Hematopoietic multipotent progenitor cell treated with erythropoietin and hydrocortisone succinate and interleukin-3 and kit ligand, for 15 days (in vitro differentiated cells): Measurements from ENCODE around the gene PLXNB3.
A peak's percentile ranks its signal among the peaks of the same experiment; 100 is the strongest.
"Not testable (repeated sequence)": the region's sequence is repeated elsewhere in the genome, so short reads cannot be mapped to it uniquely, and the experiment has no call there.

Experiments used
- DNase-seq: peaks from one replicate; pipeline ENCODE4 v3.0.0-alpha.2; 2015; ENCODE audit warnings: low spot score

The PLXNB3 gene

DNA sequence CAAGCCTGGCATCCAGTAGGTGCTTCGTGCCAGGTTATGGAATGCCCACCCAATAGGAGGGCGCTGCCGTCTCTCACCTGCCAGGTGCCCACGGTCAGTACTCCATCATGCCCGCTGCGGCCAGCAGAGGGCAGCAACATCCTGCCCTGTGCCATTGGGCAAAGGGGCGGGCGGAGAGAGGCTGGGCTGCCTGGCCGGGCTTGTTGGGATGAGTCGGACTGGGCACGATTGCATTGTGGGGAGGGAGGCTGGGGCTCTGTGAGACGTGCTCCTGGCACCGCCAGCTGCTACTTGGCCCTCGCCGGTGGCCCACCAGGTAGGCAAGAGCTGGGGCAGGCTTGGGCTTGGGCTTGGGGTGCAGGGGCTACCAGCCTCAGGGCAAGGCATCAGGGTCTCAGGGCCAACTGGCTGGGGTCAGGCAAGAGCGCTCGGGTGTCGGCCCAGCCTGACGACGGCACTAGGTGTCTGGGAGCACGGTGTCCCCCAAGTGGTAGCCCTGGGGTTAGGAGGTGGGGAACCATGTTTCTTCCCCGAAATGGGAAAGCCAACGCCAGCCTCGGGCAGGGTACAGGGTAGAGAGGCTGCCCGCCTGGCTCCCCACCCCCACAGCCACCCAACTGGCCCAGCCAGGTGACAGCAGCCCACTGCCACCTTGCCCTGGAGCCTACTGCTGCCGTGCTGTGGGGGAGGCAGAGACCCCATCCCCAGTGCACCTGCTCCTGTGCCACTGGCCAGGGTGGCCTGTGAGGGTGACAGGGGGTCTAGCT is at the start of gene PLXNB3:
TSS of gene PLXNB3 (plus strand) at position 261 of the 767 bp plus-strand sequence. CDS start 1,287 bp downstream, outside the sequence.
- DNase-seq = peak; percentile 72

DNA sequence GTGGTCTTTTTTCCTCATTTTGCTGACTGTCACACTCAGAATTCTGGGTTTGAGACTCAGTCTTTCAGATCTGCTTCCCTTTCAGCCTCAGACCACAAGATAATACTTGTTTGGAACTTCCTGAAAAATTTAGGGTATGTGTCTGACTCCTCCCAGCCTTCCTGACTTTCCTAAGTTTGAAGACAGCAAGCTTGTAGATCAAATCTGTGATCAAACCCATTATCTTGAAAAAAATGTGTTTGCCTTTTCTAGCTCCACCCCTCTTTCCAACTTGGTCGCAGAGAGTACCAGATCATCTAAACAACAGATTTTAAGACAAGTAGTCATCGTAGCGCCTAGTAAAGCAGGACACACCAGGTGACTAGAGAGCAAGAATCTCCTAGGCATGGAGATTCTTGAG is 49.8 kb upstream of the PLXNB3 start:
- DNase-seq = no peak

DNA sequence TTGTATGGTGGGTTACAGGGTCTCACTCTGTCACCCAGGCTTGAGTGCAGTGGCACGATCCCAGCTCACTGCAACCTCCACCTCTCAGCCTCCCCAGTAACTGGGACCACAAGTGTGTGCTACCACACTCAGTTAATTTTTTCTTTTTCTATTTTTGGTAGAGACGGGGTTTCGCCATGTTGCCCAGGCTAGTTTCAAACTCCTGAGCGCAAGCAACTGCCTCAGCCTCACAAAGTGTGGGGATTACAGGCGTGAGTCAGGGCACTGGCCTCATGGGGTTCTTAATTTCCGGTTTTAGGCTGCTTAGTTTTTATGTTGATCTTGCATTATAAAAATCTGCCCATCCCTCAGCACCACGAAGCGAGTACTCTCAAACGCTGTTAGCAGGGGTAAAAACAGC is 46.6 kb upstream of the PLXNB3 start:
- DNase-seq = no peak

DNA sequence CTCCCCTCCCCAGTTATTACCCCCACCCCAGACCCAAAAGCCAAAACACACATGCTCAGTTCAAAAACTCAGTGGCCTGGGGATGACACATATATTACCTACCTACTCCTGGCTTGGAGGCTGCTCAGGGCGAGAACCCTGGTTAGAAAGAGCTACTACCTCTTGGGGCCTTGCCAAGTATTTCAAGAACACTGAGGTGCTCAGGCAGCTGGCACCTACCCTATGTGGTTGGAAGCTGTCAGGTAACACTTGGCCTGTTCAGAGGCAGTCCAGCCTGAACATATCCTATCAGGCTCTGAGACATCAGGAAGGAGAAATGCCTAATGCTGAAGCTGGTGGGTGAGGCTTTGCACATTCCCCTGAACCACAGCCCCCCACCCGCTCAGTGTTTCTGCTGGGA is 44.8 kb upstream of the PLXNB3 start:
- no peak for DNase-seq

DNA sequence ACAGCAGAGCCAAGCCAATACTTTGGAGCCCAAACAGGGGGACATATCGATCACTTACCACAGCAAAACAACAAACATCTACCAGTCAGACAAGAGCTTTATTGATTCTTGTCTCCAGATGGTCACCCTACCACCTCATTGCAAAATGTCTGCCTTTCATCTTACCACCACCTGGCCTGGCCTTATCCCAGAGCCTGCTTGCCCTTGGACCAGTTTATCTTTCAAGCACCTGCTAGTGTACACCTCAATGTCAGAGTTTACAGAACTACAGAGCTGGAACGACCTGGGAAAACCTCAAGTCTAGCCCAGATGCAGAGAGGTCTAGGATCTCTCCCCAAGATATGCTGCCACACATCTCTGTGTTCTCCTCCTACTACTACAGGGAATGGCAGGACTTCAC is 44.3 kb upstream of the PLXNB3 start:
- no peak for DNase-seq

DNA sequence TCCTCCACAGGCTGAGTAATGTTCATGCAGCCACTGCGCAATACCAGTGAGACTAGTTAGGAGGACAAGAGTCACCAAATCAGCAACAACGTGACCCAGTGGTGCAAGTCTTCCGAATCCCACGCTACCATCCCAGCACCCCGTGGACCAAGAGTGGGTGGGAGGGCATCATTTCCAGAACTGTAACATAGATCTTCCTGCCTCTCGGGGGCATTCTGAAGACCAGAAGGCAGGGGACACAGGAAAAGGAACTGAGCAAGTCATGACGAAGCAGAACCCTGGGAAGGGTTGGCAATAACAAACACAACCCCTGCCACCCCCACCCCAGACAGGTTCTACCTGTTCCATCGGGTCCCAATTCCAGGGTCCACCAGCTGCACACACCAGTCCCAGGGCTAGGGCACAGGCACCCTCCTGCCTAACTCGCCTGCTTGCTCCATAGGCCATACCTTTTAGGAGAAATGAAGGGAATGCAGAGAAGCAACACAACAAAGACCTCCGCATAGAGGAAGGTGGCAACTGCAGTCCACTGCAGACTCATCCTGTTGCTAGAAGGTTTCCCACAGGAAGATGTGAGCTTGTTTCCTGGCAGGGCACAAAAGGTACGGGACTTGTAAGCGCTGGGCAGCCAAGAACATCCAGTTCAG is 41.2 kb upstream of the PLXNB3 start:
- DNase-seq = no peak

DNA sequence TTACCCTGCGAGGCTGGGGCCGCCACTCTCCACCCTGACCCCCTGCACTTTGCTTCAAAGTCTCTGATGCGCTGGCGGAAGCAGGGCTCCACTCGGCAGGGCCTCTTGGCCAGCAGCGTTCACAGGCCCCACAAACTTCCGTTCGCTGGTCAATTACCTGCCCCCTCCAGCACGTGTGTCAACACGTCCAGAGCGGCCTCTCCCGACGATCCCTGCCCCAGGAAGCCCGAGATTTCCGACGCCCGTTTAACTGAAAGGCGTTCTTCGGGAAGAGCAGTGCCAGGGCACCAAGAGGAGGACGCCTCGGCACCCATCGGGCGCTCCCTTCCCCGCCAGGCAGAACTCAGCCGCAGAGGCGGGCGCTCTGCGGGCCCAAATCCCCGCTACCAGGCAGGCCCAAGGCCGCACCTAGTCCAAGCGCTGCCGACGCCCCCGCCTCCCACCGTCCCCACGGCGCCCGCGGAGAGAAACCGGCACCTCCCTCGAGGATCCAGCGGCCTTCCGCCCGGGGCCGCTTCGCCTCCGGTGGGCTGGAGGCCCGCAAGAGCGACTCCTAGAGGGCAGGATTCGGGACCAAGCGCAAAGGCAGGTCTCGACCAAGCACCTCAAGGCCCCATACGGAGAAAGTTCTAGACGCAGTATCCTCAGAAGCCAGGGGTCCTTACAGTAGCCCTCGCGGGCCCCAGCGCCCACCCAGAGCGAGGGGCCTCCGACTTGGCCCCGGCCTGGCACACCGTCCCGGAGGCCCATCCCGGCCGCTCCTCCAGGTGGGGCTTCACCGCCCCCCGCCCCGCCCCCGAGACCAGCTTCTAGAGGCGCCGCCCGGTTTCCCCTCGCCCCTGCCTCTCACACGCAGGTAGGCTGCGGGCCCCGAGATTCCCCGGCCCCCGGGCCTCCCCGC is 40.4 kb upstream of the PLXNB3 start:
- DNase-seq = peak; percentile 40

DNA sequence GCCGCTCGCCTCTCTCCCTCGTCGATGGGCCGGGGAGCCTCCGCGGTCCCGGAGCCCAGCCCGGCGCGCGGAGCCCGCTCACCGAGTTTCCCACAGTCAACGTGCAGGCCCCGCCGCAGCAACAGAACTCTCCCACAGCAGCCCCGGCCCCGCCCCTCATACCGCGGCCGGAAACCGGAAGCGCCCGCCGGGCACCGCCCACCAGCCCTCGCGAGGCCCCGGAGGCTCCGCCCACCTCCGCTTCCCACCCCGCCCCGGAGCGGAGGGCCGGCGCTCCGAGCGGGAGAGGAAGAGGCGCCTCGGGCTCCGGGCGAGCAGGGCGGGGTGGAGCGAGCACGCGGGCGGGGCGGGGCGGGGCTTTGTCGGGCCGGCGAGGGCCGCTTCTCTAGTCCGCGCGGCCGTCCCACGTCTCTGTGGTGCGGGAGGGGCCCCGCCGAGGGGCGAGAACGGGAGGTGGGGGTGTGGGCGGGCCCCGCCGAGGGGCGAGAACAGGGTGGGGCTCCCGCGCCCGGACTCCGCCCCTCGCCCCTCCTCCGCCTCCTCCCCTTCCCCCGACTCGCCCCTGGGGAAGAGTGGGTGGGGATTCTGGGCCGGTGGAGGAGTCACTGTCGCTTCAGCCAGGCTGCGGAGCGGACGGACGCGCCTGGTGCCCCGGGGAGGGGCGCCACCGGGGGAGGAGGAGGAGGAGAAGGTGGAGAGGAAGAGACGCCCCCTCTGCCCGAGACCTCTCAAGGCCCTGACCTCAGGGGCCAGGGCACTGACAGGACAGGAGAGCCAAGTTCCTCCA is 39.6 kb upstream of the PLXNB3 start, which contains the start of the genes ABCD1 and BCAP31:
TSS of gene ABCD1 (plus strand) at position 605 of the 787 bp plus-strand sequence. CDS start 411 bp downstream, outside the sequence.
TSS of gene BCAP31 (minus strand) at position 136 of the 787 bp plus-strand sequence. CDS start 1,143 bp downstream, outside the sequence.
- DNase-seq = peak; percentile 91

DNA sequence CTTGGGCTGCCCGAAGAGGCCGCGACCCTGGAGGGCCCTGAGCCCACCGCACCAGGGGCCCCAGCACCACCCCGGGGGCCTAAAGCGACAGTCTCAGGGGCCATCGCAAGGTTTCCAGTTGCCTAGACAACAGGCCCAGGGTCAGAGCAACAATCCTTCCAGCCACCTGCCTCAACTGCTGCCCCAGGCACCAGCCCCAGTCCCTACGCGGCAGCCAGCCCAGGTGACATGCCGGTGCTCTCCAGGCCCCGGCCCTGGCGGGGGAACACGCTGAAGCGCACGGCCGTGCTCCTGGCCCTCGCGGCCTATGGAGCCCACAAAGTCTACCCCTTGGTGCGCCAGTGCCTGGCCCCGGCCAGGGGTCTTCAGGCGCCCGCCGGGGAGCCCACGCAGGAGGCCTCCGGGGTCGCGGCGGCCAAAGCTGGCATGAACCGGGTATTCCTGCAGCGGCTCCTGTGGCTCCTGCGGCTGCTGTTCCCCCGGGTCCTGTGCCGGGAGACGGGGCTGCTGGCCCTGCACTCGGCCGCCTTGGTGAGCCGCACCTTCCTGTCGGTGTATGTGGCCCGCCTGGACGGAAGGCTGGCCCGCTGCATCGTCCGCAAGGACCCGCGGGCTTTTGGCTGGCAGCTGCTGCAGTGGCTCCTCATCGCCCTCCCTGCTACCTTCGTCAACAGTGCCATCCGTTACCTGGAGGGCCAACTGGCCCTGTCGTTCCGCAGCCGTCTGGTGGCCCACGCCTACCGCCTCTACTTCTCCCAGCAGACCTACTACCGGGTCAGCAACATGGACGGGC is 38.8 kb upstream of the PLXNB3 start:
- DNase-seq = no peak

DNA sequence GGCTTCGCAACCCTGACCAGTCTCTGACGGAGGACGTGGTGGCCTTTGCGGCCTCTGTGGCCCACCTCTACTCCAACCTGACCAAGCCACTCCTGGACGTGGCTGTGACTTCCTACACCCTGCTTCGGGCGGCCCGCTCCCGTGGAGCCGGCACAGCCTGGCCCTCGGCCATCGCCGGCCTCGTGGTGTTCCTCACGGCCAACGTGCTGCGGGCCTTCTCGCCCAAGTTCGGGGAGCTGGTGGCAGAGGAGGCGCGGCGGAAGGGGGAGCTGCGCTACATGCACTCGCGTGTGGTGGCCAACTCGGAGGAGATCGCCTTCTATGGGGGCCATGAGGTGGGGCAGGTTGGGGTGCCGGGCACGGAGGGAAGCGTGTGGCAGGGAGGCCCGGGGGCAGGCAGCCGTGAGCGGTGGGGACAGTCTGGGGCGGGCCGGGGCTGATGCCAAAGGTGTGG is 38.2 kb upstream of the PLXNB3 start:
- DNase-seq = no peak

DNA sequence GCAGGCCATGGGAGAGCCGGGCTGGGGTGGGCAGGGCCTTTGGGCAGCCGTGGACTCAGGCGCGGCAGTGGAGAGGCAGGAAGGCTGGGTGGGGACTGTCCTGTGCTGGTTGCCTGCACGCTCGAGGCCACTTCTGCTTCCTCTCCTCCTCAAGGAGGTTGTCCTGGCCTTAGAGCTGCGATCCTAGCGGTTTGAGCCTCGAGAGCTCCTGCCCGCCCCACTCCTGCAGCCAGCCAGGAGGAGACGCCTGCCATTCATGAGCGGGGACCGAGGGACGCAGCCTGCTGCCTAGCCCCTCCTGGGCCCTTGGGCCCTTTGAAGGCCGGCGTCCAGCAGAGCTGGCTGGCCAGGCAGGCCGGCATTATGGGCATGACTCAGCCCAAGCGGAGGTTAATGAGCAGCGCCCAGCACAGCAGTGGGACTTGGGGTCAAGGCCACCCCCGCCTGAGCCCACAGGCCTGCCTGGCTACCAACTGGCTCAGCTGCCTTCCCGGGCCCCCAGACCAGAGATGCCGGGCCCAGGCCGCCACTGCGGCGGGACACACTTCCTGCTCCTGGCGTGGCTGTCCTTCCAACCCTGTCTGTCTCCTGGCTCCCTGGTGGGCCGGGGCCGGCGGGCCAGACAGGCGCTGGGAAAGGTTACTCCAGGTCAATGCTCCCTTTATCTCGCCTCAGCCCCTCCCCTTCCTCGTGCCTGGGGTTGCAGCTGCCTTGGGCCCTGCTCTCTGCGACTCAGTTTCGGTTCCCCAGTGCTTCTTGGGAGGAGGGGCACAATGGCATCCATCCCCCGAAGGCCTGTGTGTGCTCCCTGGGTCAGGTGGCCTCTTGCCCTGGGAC is 37.5 kb upstream of the PLXNB3 start:
- DNase-seq = peak; percentile 9

DNA sequence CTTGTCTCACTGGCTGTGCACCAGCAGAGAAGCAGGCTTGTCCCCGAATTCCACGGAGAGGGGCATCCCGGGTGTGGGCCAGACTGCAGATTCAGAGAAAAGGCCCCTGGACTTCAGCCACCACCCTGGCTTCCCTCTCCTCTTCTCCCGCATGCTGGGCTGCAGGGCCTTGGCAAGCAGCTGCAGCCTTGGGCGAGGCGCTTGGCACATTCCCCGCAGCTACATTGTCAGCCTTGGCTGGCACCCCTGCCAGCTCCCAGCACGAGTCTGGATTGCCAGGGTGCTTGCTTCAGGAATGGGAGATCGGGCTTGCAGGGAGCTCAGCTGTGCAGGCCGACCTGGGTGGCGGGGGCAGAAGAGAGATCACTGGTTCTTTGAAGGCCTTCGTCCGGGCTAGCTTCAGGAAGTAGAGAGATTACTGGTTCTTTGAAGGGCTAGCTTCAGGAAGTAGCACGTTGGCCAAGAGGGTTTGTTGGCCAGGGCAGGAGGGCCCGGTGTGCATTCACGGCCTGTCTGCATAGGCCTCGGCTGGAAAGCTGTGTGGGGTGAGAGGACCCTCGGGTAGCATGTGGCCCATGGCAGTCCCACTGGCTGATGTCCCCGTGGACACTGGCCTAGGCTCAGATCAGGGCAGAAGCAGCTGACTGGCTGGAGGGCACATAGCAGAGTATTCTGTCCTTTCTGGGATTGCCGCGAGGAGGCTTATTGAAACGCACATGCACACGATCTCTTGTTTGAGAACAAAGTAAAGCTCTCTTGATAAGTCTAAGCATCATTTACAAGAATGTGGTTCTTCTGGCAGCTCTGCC is 36.7 kb upstream of the PLXNB3 start:
- no peak for DNase-seq

DNA sequence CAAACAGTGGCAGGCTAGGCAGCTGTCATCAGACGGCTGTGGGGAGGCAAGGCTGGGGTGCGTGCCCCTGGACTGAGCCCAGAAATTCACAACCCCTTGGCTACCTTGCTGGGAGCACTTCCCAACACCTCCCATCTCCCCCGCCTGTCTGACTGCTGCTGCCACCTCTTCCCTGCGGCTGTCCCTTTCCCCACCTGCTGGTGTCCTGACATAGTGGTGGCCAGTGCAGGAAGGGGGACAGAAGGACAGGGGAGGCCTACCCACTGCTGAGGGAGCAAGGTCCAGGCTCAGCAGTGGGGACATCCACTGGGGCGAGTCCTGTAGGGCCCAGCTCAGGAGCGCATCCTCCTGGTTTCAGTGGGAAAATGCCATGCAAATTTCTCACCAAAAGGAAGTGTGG is 36.0 kb upstream of the PLXNB3 start:
- no peak for DNase-seq

DNA sequence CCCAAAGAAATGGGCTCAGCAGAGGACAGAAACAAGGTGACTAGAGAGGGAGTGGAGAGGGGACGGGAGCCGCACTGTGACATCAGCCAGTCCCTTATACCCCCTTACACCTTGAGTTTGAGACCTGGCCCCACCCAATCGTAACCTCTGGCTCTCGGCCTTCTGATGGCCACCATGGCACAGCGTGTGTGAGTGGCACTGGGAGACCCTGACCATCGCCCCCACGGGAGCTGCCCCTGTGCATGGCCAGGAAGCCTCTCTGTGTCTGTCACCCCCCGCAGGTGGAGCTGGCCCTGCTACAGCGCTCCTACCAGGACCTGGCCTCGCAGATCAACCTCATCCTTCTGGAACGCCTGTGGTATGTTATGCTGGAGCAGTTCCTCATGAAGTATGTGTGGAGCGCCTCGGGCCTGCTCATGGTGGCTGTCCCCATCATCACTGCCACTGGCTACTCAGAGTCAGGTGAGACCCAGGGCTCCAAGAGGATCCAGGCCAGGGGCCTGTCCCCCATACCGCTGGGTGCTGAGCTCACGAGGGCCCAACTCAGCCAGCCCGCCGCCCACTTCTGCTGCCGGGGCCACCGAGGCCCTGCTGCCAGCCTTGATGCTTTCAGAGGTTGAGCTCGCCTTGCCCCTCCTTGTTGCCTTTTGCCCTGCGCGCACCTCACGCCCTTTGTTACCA is 35.0 kb upstream of the PLXNB3 start:
- no peak for DNase-seq

DNA sequence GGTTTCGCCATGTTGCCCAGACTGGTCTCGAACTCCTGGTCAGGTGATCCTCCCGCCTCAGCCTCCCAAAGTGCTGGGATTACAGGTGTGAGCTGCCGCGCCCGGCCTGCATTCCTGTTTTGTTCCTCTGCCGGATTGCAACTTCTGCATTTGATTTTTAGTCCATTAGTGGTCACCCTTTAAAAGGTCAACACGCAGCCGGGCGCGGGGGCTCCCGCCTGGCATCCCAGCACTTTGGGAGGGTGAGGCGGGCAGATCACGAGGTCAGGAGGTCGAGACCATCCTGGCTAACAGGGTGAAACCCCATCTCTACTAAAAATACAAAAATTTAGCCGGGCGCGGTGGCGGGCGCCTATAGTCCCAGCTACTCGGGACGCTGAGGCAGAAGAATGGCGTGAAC is 33.9 kb upstream of the PLXNB3 start:
- DNase-seq = not testable (repeated sequence)

DNA sequence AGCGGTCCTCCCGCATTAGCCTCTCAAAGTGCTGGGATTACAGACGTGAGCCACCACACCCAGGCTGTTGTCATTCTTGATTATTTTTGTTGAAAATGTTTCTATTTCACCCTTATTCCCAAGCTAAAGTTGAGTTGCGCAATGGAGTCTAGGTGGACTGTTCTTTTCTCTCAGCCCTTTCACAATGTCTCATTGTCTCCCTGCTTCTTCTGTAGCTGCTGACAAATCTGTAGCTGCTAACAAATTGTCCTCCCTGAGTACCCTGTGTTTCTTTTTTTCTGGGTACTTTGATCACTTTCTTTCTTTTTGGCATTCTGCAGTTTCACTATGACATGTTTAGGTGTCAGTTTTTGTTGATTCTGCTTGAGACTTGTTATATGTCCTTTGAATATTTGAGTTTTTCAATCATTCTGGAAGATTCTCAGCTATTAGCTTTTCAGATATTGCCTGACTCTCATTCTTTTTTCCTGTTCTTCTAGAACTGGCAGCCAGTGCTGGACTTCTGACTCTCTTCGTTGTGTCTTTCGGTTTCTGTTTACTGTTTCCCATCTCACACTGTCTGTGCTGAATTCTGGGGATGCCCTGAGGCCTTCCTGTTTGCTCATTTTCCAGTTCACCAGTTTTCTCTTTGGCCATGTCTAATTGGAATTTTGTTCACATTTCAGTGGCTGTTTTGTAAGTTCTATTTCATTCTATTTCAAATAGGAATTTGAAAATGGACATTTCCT is 32.8 kb upstream of the PLXNB3 start:
- no peak for DNase-seq

DNA sequence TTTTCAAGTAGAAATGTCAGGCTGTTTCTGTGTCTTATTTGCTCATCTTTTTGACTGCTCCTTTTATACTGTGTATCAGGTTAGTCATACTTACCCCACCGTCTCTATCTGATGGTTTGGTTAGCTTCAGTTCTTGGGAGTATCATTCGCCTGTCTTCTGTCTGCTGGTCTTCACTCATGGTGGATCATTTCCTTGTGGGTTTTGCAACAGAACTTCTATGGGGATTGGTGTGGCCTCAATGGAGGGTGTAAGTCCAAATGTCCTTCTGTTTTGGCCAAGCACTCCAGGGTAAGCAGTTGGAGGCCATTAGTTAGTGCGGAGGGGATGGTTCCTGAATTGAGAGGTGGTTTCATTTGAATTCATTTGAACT is 32.2 kb upstream of the PLXNB3 start:
- no peak for DNase-seq

DNA sequence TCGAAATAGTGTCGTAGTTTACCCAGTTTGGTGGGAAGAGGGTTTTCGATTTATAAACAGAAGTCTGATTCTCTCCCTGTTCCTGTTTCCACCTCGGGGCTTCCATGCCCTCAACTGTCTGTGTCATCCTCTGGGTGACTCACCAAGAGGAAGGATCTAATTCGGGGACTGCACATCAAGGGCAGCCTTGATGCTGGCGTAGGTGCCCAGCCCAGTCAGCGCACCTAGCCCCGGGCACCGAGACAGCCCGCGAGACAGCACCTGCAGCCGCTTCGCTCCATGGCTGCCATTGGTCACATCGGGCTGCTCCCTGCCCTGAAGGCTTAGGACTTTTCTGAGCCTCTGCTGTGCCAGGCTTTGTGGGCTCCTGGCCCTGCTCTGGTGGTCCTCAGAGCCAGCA is 31.6 kb upstream of the PLXNB3 start:
- no peak for DNase-seq
